ENCODE measurements around the gene LAMC1. TPM values are rescaled to one million over a fixed set of nuclear protein-coding genes. Genes with fewer than 3 reads are reported as not detected.
"Not testable (repeated sequence)": the region's sequence is repeated elsewhere in the genome, so short reads cannot be mapped to it uniquely, and the experiment has no call there.

Gene LAMC1
- total RNA-seq, 1 donor from 2014 or later = 449 TPM

- peaks cover 33% of the 10 kb centered on the region for H3K4me1 Mint-ChIP-seq (ENCODE audit: low read depth)
- H3K27me3 Mint-ChIP-seq (ENCODE audit: low read depth) = no peaks in the 10 kb centered on the region
- peaks cover 3% of the 10 kb centered on the region for H3K9me3 Mint-ChIP-seq (ENCODE audit: low read depth)
- H3K36me3 Mint-ChIP-seq (ENCODE audit: low read depth) = peaks cover 5% of the 10 kb centered on the region
- no peak overlapping the region for H3K4me3 Mint-ChIP-seq (ENCODE audit: unreplicated experiment)
- no peak for DNase-seq (ENCODE audit: low spot score)
- H3K27ac Mint-ChIP-seq (ENCODE audit: unreplicated experiment) = no peak overlapping the region
- TF ChIP-seq CTCF (IDR thresholded peaks at IDR 0.05) = no peak
Observed at GRCh38 chr1:183065168-183065706, 42.0 kb downstream of the LAMC1 start.

GRCh38 chr1:183066432-183066831 is 43.2 kb downstream of the LAMC1 start:
- H3K27me3 Mint-ChIP-seq (ENCODE audit: low read depth); H3K36me3 Mint-ChIP-seq (ENCODE audit: low read depth); DNase-seq (ENCODE audit: low spot score); H3K27ac Mint-ChIP-seq (ENCODE audit: unreplicated experiment); H3K4me3 Mint-ChIP-seq (ENCODE audit: unreplicated experiment); H3K9me3 Mint-ChIP-seq (ENCODE audit: low read depth): not testable (repeated sequence)
- peaks cover 44% of the 10 kb centered on the region for H3K4me1 Mint-ChIP-seq (ENCODE audit: low read depth)

- Mint-ChIP-seq H3K4me3 (ENCODE audit: unreplicated experiment) (no peak overlapping the region), H3K36me3 (ENCODE audit: low read depth) (peaks cover 5% of the 10 kb centered on the region), H3K9me3 (ENCODE audit: low read depth) (peaks cover 3% of the 10 kb centered on the region), H3K27me3 (ENCODE audit: low read depth) (no peaks in the 10 kb centered on the region), H3K27ac (ENCODE audit: unreplicated experiment) (peak overlapping the region; percentile 50), H3K4me1 (ENCODE audit: low read depth) (peaks cover 61% of the 10 kb centered on the region)
- TF ChIP-seq CTCF (IDR thresholded peaks at IDR 0.05) = no peak
- DNase-seq (ENCODE audit: low spot score) = no peak
Observed at GRCh38 chr1:183069562-183070216, 46.5 kb downstream of the LAMC1 start.

GRCh38 chr1:183070234-183070922 is 47.2 kb downstream of the LAMC1 start:
- Mint-ChIP-seq H3K27me3 (ENCODE audit: low read depth) (no peaks in the 10 kb centered on the region), H3K9me3 (ENCODE audit: low read depth) (peaks cover 3% of the 10 kb centered on the region), H3K4me3 (ENCODE audit: unreplicated experiment) (no peak overlapping the region), H3K4me1 (ENCODE audit: low read depth) (peaks cover 60% of the 10 kb centered on the region), H3K27ac (ENCODE audit: unreplicated experiment) (peak overlapping the region; percentile 84), H3K36me3 (ENCODE audit: low read depth) (peaks cover 3% of the 10 kb centered on the region)
- no peak for DNase-seq (ENCODE audit: low spot score)
- TF ChIP-seq CTCF (IDR thresholded peaks at IDR 0.05) = no peak

GRCh38 chr1:183070923-183071618 is 47.9 kb downstream of the LAMC1 start:
- Mint-ChIP-seq H3K4me1 (ENCODE audit: low read depth) (peaks cover 67% of the 10 kb centered on the region), H3K27me3 (ENCODE audit: low read depth) (no peaks in the 10 kb centered on the region), H3K27ac (ENCODE audit: unreplicated experiment) (peak overlapping the region; percentile 84), H3K4me3 (ENCODE audit: unreplicated experiment) (no peak overlapping the region), H3K36me3 (ENCODE audit: low read depth) (peaks cover 3% of the 10 kb centered on the region), H3K9me3 (ENCODE audit: low read depth) (peaks cover 3% of the 10 kb centered on the region)
- no peak for DNase-seq (ENCODE audit: low spot score)
- no peak for TF ChIP-seq CTCF (IDR thresholded peaks at IDR 0.05)

GRCh38 chr1:183072595-183072994 is 49.4 kb downstream of the LAMC1 start:
- not testable (repeated sequence) for H3K27me3 Mint-ChIP-seq (ENCODE audit: low read depth); H3K4me3 Mint-ChIP-seq (ENCODE audit: unreplicated experiment); DNase-seq (ENCODE audit: low spot score); H3K36me3 Mint-ChIP-seq (ENCODE audit: low read depth); H3K9me3 Mint-ChIP-seq (ENCODE audit: low read depth)
- peaks cover 82% of the 10 kb centered on the region for H3K4me1 Mint-ChIP-seq (ENCODE audit: low read depth)
- H3K27ac Mint-ChIP-seq (ENCODE audit: unreplicated experiment) = peak overlapping the region; percentile 68

Data from chondrocyte (in vitro differentiated cells).